ENCODE results near the gene CCT5. TPM values are rescaled to one million over a fixed set of nuclear protein-coding genes. Genes with fewer than 3 reads are reported as not detected.

The CCT5 gene
- total and polyA plus RNA-seq, 10 donors = 76.9 to 150 (median 115) TPM

DNA sequence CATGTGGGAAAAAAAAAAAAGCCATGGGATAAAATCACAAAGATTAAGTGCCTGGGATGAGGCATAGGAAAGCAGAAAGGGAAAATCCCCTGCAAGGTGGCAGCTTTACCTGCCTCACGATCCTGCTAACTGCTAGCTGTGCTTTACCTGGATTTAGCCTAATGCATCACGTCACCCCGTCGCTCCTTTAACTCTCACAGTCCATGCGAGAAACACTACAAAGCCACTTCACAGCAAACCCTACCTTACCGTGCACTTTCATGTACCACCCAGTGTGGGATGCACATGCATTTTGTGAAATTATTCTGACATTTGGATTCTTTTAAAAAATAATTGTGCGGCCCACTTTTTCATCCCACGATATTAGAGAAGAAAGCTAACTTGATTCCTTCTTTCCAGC, 31.4 kb upstream of the CCT5 start:
- H3K27me3 ChIP-seq (replicated peaks in 1 of 7) = no peaks in the 10 kb centered on the region
- TF ChIP-seq, protein P1, sequence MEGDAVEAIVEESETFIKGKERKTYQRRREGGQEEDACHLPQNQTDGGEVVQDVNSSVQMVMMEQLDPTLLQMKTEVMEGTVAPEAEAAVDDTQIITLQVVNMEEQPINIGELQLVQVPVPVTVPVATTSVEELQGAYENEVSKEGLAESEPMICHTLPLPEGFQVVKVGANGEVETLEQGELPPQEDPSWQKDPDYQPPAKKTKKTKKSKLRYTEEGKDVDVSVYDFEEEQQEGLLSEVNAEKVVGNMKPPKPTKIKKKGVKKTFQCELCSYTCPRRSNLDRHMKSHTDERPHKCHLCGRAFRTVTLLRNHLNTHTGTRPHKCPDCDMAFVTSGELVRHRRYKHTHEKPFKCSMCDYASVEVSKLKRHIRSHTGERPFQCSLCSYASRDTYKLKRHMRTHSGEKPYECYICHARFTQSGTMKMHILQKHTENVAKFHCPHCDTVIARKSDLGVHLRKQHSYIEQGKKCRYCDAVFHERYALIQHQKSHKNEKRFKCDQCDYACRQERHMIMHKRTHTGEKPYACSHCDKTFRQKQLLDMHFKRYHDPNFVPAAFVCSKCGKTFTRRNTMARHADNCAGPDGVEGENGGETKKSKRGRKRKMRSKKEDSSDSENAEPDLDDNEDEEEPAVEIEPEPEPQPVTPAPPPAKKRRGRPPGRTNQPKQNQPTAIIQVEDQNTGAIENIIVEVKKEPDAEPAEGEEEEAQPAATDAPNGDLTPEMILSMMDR (IDR thresholded peaks at IDR 0.05 in 8 of 11, conservative IDR thresholded peaks at IDR 0.05 in 3 of 11) = no peak
- TF ChIP-seq POLR2AphosphoS5 (IDR thresholded peaks at IDR 0.05) (no peak), POLR2A (IDR thresholded peaks at IDR 0.05) (no peak)
- peaks cover 0 to 3% (median 0%) of the 10 kb centered on the region in 8 donors for H3K9me3 ChIP-seq
- WGBS, 5 donors = 91 to 97% (median 92%) methylated on average over 8 of the region's 8 CpGs
- no peak overlapping the region for H3K4me3 ChIP-seq
- no peaks in the 10 kb centered on the region for H3K4me1 ChIP-seq
- intact Hi-C loops (cut with DNase I; ENCODE audit: low total_unique reads) = no loop called here
- H3K27ac ChIP-seq = no peak overlapping the region
- DNase-seq = no peak
- H3K36me3 ChIP-seq = peaks cover 0 to 25% (median 0%) of the 10 kb centered on the region in 6 donors

DNA sequence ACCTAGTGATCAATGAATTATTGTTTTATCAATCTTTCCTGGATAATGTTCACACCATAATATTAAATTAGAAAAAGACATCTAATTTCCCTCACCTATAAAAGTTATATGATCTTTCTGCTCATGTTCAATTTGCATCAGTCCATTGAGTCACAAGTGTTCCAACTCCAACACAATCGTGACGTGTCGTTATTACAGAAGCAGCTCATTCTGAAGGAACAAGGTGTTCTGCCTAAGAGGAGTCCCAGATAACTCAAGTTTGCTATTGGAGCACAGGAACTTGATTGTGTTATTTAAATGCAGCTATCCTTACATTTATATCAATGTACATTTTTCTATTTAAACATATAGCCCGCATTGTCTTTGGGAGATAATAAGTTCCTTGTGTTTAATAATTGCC, 31.0 kb upstream of the CCT5 start:
- H3K27ac ChIP-seq = no peak overlapping the region
- 95 to 99% (median 96%) methylated on average over 4 of the region's 4 CpGs for WGBS, 5 donors
- H3K4me1 ChIP-seq = no peaks in the 10 kb centered on the region
- no peaks in the 10 kb centered on the region for H3K27me3 ChIP-seq (replicated peaks in 1 of 7)
- no peak for DNase-seq
- H3K4me3 ChIP-seq = no peak overlapping the region
- H3K36me3 ChIP-seq = peaks cover 0 to 29% (median 0%) of the 10 kb centered on the region in 6 donors
- TF ChIP-seq POLR2A (IDR thresholded peaks at IDR 0.05) = no peak
- TF ChIP-seq, protein P1 (IDR thresholded peaks at IDR 0.05 in 8 of 11, conservative IDR thresholded peaks at IDR 0.05 in 3 of 11) = no peak
- intact Hi-C loops (cut with DNase I; ENCODE audit: low total_unique reads) = no loop called here
- H3K9me3 ChIP-seq = peaks cover 0 to 7% (median 2%) of the 10 kb centered on the region in 8 donors

DNA sequence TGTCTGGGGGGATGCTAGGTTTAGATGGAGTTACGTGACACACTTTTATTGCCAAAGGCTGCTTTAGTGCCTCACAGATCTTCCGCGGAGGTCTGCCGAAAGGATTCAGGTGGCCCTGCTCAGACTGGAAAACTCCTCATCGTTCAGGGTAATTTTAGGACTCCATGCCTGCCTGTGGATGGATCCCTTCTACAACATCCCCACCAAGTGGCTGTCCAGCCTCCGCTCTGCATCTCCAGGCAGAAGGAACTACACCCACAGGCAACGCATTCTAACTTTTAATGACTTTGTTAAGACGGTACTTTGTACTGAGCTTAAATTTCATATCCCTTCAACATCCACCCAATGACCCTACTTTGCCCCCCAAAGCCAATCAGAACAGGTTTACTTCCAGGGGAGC, 29.8 kb upstream of the CCT5 start:
- Histone ChIP-seq H3K9me3 (peaks cover 0 to 19% (median 12%) of the 10 kb centered on the region in 8 donors), H3K4me1 (no peaks in the 10 kb centered on the region), H3K36me3 (peaks cover 0 to 37% (median 0%) of the 10 kb centered on the region in 6 donors), H3K27ac (no peak overlapping the region), H3K27me3 (replicated peaks in 1 of 7) (no peaks in the 10 kb centered on the region), H3K4me3 (no peak overlapping the region)
- TF ChIP-seq, protein P1 (IDR thresholded peaks at IDR 0.05 in 8 of 11, conservative IDR thresholded peaks at IDR 0.05 in 3 of 11) = no peak
- TF ChIP-seq POLR2AphosphoS5 (IDR thresholded peaks at IDR 0.05) (no peak), POLR2A (IDR thresholded peaks at IDR 0.05) (no peak)
- DNase-seq = no peak
- WGBS, 5 donors = 87 to 90% (median 89%) methylated on average over 8 of the region's 8 CpGs
- intact Hi-C loops (cut with DNase I; ENCODE audit: low total_unique reads) = no loop called here

DNA sequence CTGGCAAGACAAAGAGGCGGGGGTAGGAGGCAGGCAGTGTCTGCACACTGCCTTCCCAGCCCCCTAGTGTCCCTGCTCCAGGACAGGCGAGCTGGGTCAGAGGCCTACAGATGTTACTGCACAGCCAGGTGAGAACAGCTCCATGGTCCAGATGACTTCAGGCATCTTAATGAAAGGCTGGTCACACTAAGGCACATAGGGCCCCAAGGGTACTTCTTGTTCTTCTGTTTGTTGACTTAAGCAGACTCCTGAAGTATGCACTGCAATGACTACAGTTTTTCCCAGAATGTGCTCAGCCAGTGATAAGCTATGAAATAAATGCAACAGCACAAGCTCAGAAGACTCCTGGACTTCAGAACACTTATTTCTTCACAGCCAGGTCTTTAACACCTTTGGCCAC, 27.8 kb upstream of the CCT5 start:
- TF ChIP-seq POLR2AphosphoS5 (IDR thresholded peaks at IDR 0.05) (no peak), POLR2A (IDR thresholded peaks at IDR 0.05) (no peak)
- TF ChIP-seq, protein P1 (IDR thresholded peaks at IDR 0.05 in 8 of 11, conservative IDR thresholded peaks at IDR 0.05 in 3 of 11) = no peak
- intact Hi-C loops (cut with DNase I; ENCODE audit: low total_unique reads) = no loop called here
- WGBS, 5 donors = 88 to 100% (median 96%) methylated on average over 2 of the region's 2 CpGs
- no peak overlapping the region for H3K4me3 ChIP-seq
- peaks cover 0 to 25% (median 12%) of the 10 kb centered on the region in 8 donors for H3K9me3 ChIP-seq
- no peak overlapping the region for H3K27ac ChIP-seq
- H3K4me1 ChIP-seq = no peaks in the 10 kb centered on the region
- peaks cover 0 to 56% (median 0%) of the 10 kb centered on the region in 6 donors for H3K36me3 ChIP-seq
- DNase-seq = no peak
- no peaks in the 10 kb centered on the region for H3K27me3 ChIP-seq (replicated peaks in 1 of 7)
